Calu3 (cell line): Measurements from ENCODE around the gene CDK5RAP2. TPM values are rescaled to one million over a fixed set of nuclear protein-coding genes. Genes with fewer than 3 reads are reported as not detected.

Experiments
- BruUV-seq: library from RNA; stranded (reverse); fragments of 400-500 nt; replicated peaks from 2 replicates; lab custom pipeline; 2021; lab: Mats Ljungman, UMichigan
- CTCF ChIA-PET: fragments of 300-600 bp; sonication (Branson Sonifier 250); formaldehyde crosslinking; loops from one replicate; lab custom pipeline; 2022; ENCODE audit warnings: antibody characterized with exemption; lab: Charles Lee
- DNase-seq: peaks from one replicate; pipeline ENCODE4 v3.0.0; 2022
- H3K27ac Mint-ChIP-seq: one replicate; pipeline ENCODE4 v1.8.0; 2022; ENCODE audit warnings: mixed read lengths; ENCODE audit not compliant: unreplicated experiment
- H3K27me3 Mint-ChIP-seq: one replicate; pipeline ENCODE4 v1.8.0; 2022; ENCODE audit warnings: mixed read lengths; ENCODE audit not compliant: unreplicated experiment
- H3K36me3 Mint-ChIP-seq: one replicate; pipeline ENCODE4 v1.8.0; 2022; ENCODE audit warnings: mild to moderate bottlenecking, moderate library complexity, mixed read lengths; ENCODE audit not compliant: insufficient read depth, unreplicated experiment
- H3K4me1 Mint-ChIP-seq: one replicate; pipeline ENCODE4 v1.8.0; 2022; ENCODE audit warnings: mild to moderate bottlenecking, low read depth, mixed read lengths; ENCODE audit not compliant: unreplicated experiment
- H3K4me3 Mint-ChIP-seq: one replicate; pipeline ENCODE4 v1.8.0; 2022; ENCODE audit warnings: mild to moderate bottlenecking, low read depth, moderate library complexity, mixed read lengths; ENCODE audit not compliant: unreplicated experiment
- H3K9me3 Mint-ChIP-seq: one replicate; pipeline ENCODE4 v1.8.0; 2022; ENCODE audit warnings: low read depth, mixed read lengths; ENCODE audit not compliant: unreplicated experiment
- CTCF ChIP-seq: fragments of 200-600 bp; IDR thresholded peaks from one replicate; pipeline ENCODE4 v1.8.0; 2022; ENCODE audit warnings: antibody characterized with exemption; ENCODE audit not compliant: unreplicated experiment
- intact Hi-C: fragments of 100-400 bp; cut with micrococcal nuclease; formaldehyde crosslinking; loops from one replicate; pipeline ENCODE4 v1.10.0; 2022; ENCODE audit not compliant: unreplicated experiment
- total RNA-seq: library from RNA; stranded (reverse); gene quantifications from 2 replicates; pipeline ENCODE4 v1.2.3, GENCODE V29; 2022

CDK5RAP2 gene
- total RNA-seq, 1 experiment from 2014 or later = 40.7 TPM

DNA sequence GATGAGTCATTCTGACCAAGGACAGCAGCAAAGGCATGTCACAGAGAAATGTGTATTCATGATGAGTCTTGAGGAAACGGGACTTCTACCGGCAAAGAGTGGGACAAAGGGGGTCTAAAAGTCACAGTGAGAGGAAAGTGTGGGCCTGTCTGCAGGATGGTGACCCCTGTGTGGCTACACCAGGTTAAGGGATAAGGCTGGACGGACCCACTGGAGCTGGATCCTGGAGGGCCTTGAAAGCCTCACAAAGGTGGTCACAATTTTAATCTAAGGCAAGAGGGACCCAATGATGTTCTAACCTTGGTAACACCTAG lies 176.5 kb downstream of the CDK5RAP2 start:
- peak overlapping the region; percentile 62 for H3K27ac Mint-ChIP-seq
- TF ChIP-seq CTCF = no peak
- no peak overlapping the region for H3K4me3 Mint-ChIP-seq
- peaks cover 10% of the 10 kb centered on the region for H3K4me1 Mint-ChIP-seq
- CTCF ChIA-PET = no interaction called here
- no peaks in the 10 kb centered on the region for H3K27me3 Mint-ChIP-seq
- H3K9me3 Mint-ChIP-seq = no peaks in the 10 kb centered on the region
- no peak for DNase-seq
- intact Hi-C loops = no loop called here
- no TSS peak for BruUV-seq
- H3K36me3 Mint-ChIP-seq = peaks cover 12% of the 10 kb centered on the region

DNA sequence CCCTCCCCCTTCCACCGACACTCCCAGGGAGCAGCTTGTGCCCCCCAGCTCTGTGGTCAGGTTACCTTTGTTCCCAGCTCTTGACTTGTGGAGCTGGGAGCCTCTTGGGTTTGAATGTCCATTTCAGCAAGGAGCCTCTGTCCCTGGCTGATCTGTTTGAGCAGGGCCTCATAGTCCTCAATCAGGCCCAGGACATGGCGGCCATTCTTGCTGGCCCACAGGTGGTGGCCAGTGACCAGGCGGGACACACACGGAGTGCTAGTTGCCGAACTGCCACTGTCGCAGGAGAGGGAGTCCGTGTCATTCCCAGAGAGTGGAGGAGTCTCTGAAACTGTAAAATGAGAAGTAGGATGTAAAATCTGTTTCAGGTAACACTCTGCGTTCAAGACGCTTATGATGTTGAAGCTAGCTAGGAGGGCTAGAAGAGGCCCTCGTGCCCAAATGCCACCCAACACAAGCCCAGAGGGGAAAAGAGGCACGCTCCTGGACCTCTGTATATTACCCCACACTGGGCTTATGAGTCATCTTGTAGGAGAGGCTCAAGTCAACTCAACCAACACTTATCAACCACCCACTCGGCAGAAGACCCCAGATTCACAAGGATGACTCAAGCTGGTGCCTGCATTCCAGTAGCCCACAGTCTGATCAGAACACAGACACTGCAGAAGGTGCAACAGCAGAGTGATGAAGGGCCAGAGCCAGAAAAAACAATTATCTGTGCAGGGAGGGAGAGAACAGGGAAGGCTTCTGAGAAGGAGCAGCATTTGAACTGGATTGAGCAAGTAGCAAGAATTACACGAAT lies 177.0 kb downstream of the CDK5RAP2 start:
- CTCF ChIA-PET = no interaction called here
- no peak for TF ChIP-seq CTCF
- intact Hi-C loops = no loop called here
- Mint-ChIP-seq H3K27me3 (no peaks in the 10 kb centered on the region), H3K4me3 (no peak overlapping the region), H3K36me3 (peaks cover 11% of the 10 kb centered on the region), H3K9me3 (no peaks in the 10 kb centered on the region), H3K27ac (peak overlapping the region; percentile 62), H3K4me1 (peaks cover 10% of the 10 kb centered on the region)
- DNase-seq = no peak
- no TSS peak for BruUV-seq

DNA sequence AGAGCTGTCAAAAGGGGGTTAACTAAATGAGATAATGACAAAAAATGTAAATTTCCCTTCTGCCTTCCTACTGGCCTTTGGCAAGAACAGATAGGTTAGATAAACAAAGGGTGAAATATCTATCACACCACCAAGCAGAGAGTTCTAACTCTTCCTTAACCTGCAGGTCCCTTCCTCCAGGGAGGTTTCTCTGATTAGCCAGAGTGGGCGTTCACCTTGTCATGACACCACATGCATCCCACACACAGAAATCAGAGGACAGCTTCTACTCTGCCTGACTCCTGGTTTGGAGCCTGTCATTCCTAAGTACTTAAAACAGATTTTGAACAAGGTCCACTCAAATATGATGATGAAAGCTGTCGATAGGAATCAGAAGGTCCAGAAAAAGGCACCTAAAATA lies 180.0 kb downstream of the CDK5RAP2 start:
- CTCF ChIA-PET = no interaction called here
- TF ChIP-seq CTCF = no peak
- Mint-ChIP-seq H3K27me3 (no peaks in the 10 kb centered on the region), H3K36me3 (peaks cover 17% of the 10 kb centered on the region), H3K27ac (no peak overlapping the region), H3K9me3 (no peaks in the 10 kb centered on the region), H3K4me3 (no peak overlapping the region), H3K4me1 (peaks cover 10% of the 10 kb centered on the region)
- no peak for DNase-seq
- no TSS peak for BruUV-seq
- intact Hi-C loops = no loop called here

- intact Hi-C loops = no loop called here
- H3K9me3 Mint-ChIP-seq = no peaks in the 10 kb centered on the region
- H3K4me3 Mint-ChIP-seq = no peak overlapping the region
- H3K27me3 Mint-ChIP-seq = no peaks in the 10 kb centered on the region
- peaks cover 5% of the 10 kb centered on the region for H3K4me1 Mint-ChIP-seq
- BruUV-seq = no TSS peak
- CTCF ChIA-PET = no interaction called here
- no peak overlapping the region for H3K27ac Mint-ChIP-seq
- no peak for TF ChIP-seq CTCF
- H3K36me3 Mint-ChIP-seq = peaks cover 19% of the 10 kb centered on the region
- DNase-seq = no peak
Observed at GRCh38 chr9:120398286-120398685, 181.7 kb downstream of the CDK5RAP2 start.
